ENCODE measurements around the gene FBXO17. TPM values are rescaled to one million over a fixed set of nuclear protein-coding genes. Genes with fewer than 3 reads are reported as not detected.

Gene FBXO17, protein sequence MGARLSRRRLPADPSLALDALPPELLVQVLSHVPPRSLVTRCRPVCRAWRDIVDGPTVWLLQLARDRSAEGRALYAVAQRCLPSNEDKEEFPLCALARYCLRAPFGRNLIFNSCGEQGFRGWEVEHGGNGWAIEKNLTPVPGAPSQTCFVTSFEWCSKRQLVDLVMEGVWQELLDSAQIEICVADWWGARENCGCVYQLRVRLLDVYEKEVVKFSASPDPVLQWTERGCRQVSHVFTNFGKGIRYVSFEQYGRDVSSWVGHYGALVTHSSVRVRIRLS
- 23.0 and 27.2 TPM in 2 replicates for total RNA-seq

DNA sequence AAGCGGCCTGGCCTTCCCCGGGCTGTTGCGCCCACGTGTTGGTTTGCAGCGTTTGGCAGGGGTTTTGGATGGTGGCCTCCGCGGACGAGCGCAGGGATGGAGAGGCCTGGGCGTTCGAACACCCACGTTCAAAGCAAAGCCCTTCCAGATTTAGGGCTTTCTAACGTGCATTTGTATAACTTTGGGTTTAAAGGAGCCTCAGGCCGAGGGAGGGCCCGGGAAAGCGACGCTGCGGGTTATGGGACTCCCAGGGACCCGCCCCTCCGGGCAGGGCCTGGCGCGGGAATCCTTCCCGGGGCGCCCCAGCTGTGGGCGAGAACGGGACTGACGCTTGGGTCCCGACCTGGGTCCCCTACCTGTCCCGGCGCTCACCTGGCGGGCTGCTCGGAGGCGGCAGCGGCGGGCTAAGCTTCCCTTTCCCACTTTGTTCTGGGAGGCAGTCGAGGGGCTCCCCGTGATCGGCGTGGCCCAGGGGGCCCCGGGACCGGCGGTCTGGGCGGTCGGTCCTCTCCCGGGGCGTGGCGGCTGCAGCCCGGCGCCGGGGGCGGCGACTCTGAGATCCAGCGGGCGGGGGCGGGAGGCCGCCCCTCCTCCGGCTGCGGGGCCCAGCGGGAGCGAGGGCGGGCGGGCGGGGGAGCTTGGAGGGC lies at the start of gene FBXO17:
TSS of gene FBXO17 (minus strand) at position 529 of the 647 bp plus-strand sequence. CDS start 25,423 bp downstream, outside the sequence.

DNA sequence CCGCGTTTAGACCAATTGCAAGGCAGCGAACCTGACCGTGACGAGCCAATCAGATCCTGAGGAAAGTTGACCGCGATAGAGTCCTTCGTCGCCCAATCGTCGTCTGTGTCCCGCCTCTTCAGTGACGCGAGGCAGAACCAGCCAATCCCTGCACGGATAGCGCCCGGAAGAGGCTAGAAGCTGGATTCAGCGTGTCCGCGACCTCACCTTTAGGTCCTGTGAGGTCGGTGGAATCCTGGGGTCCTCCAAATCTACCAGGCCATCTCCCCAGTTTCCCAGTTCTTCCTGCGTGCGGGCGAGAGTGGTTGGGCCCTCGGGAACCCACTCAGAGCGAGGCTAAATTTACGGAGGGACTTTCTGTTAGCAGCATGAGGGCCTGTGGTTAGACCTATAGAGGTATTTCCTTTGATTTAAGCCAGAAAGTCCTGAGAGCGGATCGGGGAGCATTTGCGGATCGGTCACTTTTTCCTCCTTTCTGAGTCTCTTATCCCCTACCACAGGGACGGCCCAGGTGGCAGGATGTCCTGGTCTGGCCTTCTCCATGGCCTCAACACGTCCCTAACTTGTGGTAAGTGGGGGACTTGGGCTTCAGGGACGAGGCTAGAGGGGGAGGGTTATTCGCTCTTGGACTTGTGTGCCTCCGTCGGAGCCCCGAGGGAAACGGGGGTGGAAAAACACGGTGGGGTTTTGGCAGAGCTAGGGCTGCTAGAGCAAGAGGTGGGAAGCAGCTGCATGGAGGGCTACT lies 44.6 kb downstream of the FBXO17 start, which contains the start of gene MRPS12:
TSS of gene MRPS12 (plus strand) at position 169 of the 745 bp plus-strand sequence. CDS start at position 520, 351 bp downstream.

DNA sequence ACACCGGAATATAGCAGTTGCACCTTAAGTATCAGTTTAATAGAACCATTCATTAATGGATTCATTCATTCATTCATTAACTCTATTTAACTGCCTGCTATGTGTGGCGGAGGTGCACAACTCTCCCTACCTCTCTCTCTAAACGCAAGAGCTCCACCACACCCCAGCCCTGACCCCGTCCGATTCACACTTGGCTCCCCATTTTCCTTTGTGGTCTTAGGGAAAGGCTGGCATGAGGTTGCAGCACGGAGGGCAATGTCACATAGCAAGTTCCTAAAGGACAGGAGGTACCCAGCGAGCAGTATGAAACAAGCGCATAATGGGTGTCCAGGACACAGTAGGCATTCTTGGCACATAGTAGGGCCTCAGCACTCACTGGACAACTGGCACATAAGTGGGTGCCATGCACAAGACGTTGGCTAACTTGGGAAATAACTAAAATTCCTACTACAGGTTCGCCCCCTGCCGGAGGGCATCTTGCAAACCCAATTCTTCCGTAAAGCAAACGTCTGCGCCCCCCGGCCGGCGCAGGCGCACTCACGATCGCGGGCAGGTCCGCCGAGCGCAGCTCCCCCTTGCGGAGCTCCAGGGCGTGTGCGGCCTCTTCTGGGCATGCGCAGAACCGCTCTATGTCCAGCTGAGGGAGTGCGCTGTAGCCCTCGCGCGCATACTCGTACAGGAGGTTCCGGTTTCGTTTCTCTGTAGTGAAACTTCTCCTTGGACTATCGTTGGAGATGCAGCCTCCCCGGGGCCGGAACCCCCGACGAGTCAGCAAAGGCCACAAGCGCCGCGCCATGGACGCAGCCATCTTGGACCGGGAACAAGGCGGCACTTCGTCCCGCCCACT lies 45.4 kb downstream of the FBXO17 start, which contains the start of gene SARS2:
TSS of gene SARS2 (minus strand) at position 835 of the 847 bp plus-strand sequence. CDS start at position 808, 27 bp downstream.

DNA sequence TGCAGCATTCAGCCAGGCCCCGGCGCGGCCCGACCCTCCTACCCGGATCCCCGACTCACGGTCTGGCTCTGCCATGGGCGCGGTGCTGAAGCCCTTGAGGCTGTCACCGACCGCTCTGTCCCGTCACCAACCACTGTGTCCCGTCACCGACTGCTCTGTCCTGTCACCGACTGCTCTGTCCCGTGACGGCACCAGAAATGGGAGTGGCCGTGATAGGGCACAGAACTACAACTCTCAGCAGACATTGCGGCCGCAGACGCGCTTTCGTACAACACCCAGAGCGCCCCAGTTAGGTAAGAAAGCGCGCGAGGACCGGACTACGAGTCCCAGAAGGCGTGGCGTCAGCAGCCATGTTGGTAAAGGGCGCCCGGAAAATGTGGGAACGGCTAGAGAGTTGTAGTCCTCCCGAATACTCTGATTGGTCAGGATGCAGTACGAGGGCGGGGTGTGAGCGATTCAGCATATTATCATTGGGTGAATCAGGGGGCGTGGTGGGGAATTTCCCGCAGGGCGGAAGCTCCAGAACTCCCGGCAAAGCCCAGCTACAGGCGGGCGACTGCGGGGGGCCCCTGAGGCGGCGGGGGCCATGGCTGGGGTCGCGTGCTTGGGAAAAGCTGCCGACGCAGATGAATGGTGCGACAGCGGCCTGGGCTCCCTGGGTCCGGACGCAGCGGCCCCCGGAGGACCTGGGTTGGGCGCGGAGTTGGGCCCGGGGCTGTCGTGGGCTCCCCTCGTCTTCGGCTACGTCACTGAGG lies 75.9 kb downstream of the FBXO17 start, which contains the start of the genes NFKBIB and SIRT2:
TSS of gene NFKBIB (plus strand) at position 523 of the 755 bp plus-strand sequence. CDS start at position 587, 64 bp downstream.
TSS of gene SIRT2 (minus strand) at position 172 of the 755 bp plus-strand sequence. CDS start at position 75, 97 bp downstream.

Other genes with a start within 250 kb of the FBXO17 start
- 0.16 and 0.26 TPM in 2 replicates for gene CAPN12, start 231.3 kb downstream of the FBXO17 start, total RNA-seq
- not detected in 2 replicates for gene LGALS7, start 202.2 kb downstream of the FBXO17 start, total RNA-seq
- gene LGALS7B, start 186.5 kb downstream of the FBXO17 start, total RNA-seq, result 0.95 and 1.9 TPM in 2 replicates
- gene LGALS4, start 162.8 kb downstream of the FBXO17 start, total RNA-seq, result 0.09 TPM in 1 of 2 replicates, not detected in the other
- 17.5 and 37.0 TPM in 2 replicates for gene ECH1, start 143.9 kb downstream of the FBXO17 start, total RNA-seq
- gene HNRNPL, start 125.8 kb downstream of the FBXO17 start, total RNA-seq, result 117 and 176 TPM in 2 replicates
- 1.7 and 2.3 TPM in 2 replicates for gene RINL, start 97.5 kb downstream of the FBXO17 start, total RNA-seq
- 66.5 and 68.5 TPM in 2 replicates for gene SIRT2, start 76.1 kb downstream of the FBXO17 start, total RNA-seq
- gene NFKBIB, start 75.8 kb downstream of the FBXO17 start, total RNA-seq, result 5.9 and 7.4 TPM in 2 replicates
- not detected in 2 replicates for gene CCER2, start 63.6 kb downstream of the FBXO17 start, total RNA-seq
- gene SARS2, start 45.0 kb downstream of the FBXO17 start, total RNA-seq, result 10.6 and 11.2 TPM in 2 replicates
- 19.8 and 29.9 TPM in 2 replicates for gene MRPS12, start 44.8 kb downstream of the FBXO17 start, total RNA-seq
- 1.9 and 4.5 TPM in 2 replicates for gene FBXO27, start 56.8 kb upstream of the FBXO17 start, total RNA-seq
- gene ACP7, start 108.6 kb upstream of the FBXO17 start, total RNA-seq, result 0.16 and 0.17 TPM in 2 replicates
- 5.2 and 6.2 TPM in 2 replicates for gene PAK4, start 150.0 kb upstream of the FBXO17 start, total RNA-seq
- gene NCCRP1, start 221.2 kb upstream of the FBXO17 start, total RNA-seq, result under 0.01 TPM in 1 of 2 replicates, not detected in the other
- gene SYCN, start 228.5 kb upstream of the FBXO17 start, total RNA-seq, result not detected in 2 replicates